ENCODE measurements around the gene TNIK. TPM values are rescaled to one million over a fixed set of nuclear protein-coding genes. Genes with fewer than 3 reads are reported as not detected.

TNIK gene
- total RNA-seq, 2 donors from 2014 or later = 9.0 to 11.6 TPM

GRCh38 chr3:171481011-171481410 lies 20.8 kb upstream of the TNIK start:
- H3K27ac ChIP-seq = no peak overlapping the region
- no peak overlapping the region for H3K4me3 ChIP-seq
- no peaks in the 10 kb centered on the region for H3K36me3 ChIP-seq
- DNase-seq (ENCODE audit: low spot score) = no peak
- no peaks in the 10 kb centered on the region for H3K27me3 ChIP-seq
- H3K9me3 ChIP-seq = no peaks in the 10 kb centered on the region
- TF ChIP-seq, protein P1, sequence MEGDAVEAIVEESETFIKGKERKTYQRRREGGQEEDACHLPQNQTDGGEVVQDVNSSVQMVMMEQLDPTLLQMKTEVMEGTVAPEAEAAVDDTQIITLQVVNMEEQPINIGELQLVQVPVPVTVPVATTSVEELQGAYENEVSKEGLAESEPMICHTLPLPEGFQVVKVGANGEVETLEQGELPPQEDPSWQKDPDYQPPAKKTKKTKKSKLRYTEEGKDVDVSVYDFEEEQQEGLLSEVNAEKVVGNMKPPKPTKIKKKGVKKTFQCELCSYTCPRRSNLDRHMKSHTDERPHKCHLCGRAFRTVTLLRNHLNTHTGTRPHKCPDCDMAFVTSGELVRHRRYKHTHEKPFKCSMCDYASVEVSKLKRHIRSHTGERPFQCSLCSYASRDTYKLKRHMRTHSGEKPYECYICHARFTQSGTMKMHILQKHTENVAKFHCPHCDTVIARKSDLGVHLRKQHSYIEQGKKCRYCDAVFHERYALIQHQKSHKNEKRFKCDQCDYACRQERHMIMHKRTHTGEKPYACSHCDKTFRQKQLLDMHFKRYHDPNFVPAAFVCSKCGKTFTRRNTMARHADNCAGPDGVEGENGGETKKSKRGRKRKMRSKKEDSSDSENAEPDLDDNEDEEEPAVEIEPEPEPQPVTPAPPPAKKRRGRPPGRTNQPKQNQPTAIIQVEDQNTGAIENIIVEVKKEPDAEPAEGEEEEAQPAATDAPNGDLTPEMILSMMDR (IDR thresholded peaks at IDR 0.05) = no peak
- no peaks in the 10 kb centered on the region for H3K4me1 ChIP-seq

- Histone ChIP-seq H3K27ac (no peak overlapping the region), H3K4me3 (no peak overlapping the region), H3K9me3 (no peaks in the 10 kb centered on the region), H3K4me1 (no peaks in the 10 kb centered on the region), H3K36me3 (no peaks in the 10 kb centered on the region), H3K27me3 (no peaks in the 10 kb centered on the region)
- TF ChIP-seq, protein P1 (IDR thresholded peaks at IDR 0.05) = no peak
- no peak for DNase-seq (ENCODE audit: low spot score)
Observed at GRCh38 chr3:171480526-171480925, 20.3 kb upstream of the TNIK start.

GRCh38 chr3:171476532-171477102 lies 16.4 kb upstream of the TNIK start:
- no peaks in the 10 kb centered on the region for H3K4me1 ChIP-seq
- H3K9me3 ChIP-seq = no peaks in the 10 kb centered on the region
- H3K36me3 ChIP-seq = no peaks in the 10 kb centered on the region
- H3K27ac ChIP-seq = no peak overlapping the region
- TF ChIP-seq, protein P1 (IDR thresholded peaks at IDR 0.05) = no peak
- DNase-seq (ENCODE audit: low spot score) = no peak
- no peak overlapping the region for H3K4me3 ChIP-seq
- H3K27me3 ChIP-seq = no peaks in the 10 kb centered on the region

GRCh38 chr3:171472552-171472951 lies 12.3 kb upstream of the TNIK start:
- DNase-seq (ENCODE audit: low spot score) = no peak
- Histone ChIP-seq H3K36me3 (no peaks in the 10 kb centered on the region), H3K27ac (no peak overlapping the region), H3K4me1 (no peaks in the 10 kb centered on the region), H3K9me3 (no peaks in the 10 kb centered on the region), H3K4me3 (no peak overlapping the region), H3K27me3 (no peaks in the 10 kb centered on the region)
- TF ChIP-seq, protein P1 (IDR thresholded peaks at IDR 0.05) = no peak

- Histone ChIP-seq H3K36me3 (no peaks in the 10 kb centered on the region), H3K27ac (no peak overlapping the region), H3K4me1 (no peaks in the 10 kb centered on the region), H3K4me3 (no peak overlapping the region), H3K27me3 (no peaks in the 10 kb centered on the region), H3K9me3 (no peaks in the 10 kb centered on the region)
- TF ChIP-seq, protein P1 (IDR thresholded peaks at IDR 0.05) = no peak
- no peak for DNase-seq (ENCODE audit: low spot score)
Observed at GRCh38 chr3:171470714-171471227, 10.6 kb upstream of the TNIK start.

GRCh38 chr3:171469376-171469775 lies 9.2 kb upstream of the TNIK start:
- no peak overlapping the region for H3K27ac ChIP-seq
- H3K4me3 ChIP-seq = no peak overlapping the region
- H3K9me3 ChIP-seq = no peaks in the 10 kb centered on the region
- TF ChIP-seq, protein P1 (IDR thresholded peaks at IDR 0.05) = no peak
- H3K27me3 ChIP-seq = no peaks in the 10 kb centered on the region
- DNase-seq (ENCODE audit: low spot score) = no peak
- H3K36me3 ChIP-seq = no peaks in the 10 kb centered on the region
- no peaks in the 10 kb centered on the region for H3K4me1 ChIP-seq

All from right atrium auricular region (tissue), 2 donors.